DND-41 (cell line): Measurements from ENCODE around the gene WDPCP.

ENCODE experiments used
- CTCF ChIP-seq: IDR thresholded peaks from 2 replicates; pipeline ENCODE4 v1.5.1; 2012; ENCODE audit warnings: borderline replicate concordance, low read length, moderate library complexity, mild to moderate bottlenecking; ENCODE audit not compliant: poor library complexity, severe bottlenecking; ENCODE audit errors: extremely low read depth
- EZH2 ChIP-seq: IDR thresholded peaks from 3 replicates; pipeline ENCODE4 v1.6.1; 2012; ENCODE audit warnings: borderline replicate concordance, low read depth, mild to moderate bottlenecking, moderate library complexity, low read length, inconsistent platforms; ENCODE audit not compliant: severe bottlenecking

- TF ChIP-seq CTCF (no peak), EZH2 (no peak)
Measured at GRCh38 chr2:63225964-63226686, 362.2 kb downstream of the WDPCP start.
